ENCODE results near the gene RANBP10. TPM values are rescaled to one million over a fixed set of nuclear protein-coding genes. Genes with fewer than 3 reads are reported as not detected.

The RANBP10 gene
- total RNA-seq, 1 donor from 2014 or later, result 11.4 TPM

DNA sequence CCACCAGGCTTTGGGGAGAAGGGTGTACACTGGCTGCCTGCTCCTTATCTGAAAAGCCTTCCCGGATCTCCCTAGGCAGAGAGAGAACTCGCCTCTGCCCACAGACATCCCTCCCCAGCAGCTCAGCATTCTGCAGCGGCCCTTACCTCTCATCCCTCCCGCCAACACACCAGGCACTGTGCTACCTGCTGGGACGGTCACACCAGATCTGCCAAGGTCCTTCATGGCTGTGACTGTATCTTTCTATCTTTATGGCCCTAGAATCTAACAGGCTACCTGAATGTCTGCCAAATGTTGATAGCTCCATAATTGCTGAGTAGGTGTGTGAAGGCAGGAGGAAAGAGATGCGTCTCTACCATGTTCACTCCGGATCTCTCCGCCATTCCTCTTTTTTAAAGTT is 8.2 kb upstream of the RANBP10 start:
- Histone ChIP-seq H2AFZ (replicated peaks) (no peak overlapping the region), H3K27me3 (no peaks in the 10 kb centered on the region), H4K20me1 (ENCODE audit: low read depth) (no peaks in the 10 kb centered on the region), H3K4me1 (no peaks in the 10 kb centered on the region), H3K27ac (no peak overlapping the region), H3K9ac (no peak overlapping the region), H3K9me3 (ENCODE audit: low read depth) (no peaks in the 10 kb centered on the region), H3K4me3 (no peak overlapping the region), H3K36me3 (no peaks in the 10 kb centered on the region), H3F3A (ENCODE audit: low read depth) (no peaks in the 10 kb centered on the region), H3K4me2 (no peak overlapping the region), H3K79me2 (ENCODE audit: low read depth) (no peaks in the 10 kb centered on the region)
- no peak overlapping the region for H3K4me3 Mint-ChIP-seq
- H3K36me3 Mint-ChIP-seq, result no peaks in the 10 kb centered on the region
- H3K4me1 Mint-ChIP-seq, result peaks cover 2% of the 10 kb centered on the region
- no peaks in the 10 kb centered on the region for H3K9me3 Mint-ChIP-seq
- peaks cover 2% of the 10 kb centered on the region for H3K27me3 Mint-ChIP-seq (ENCODE audit: insufficient read depth, low read depth)
- TF ChIP-seq EZH2 (IDR thresholded peaks at IDR 0.05) (no peak), CTCF (IDR thresholded peaks at IDR 0.05) (no peak), EZH2phosphoT487 (IDR thresholded peaks at IDR 0.05) (no peak)
- no peak overlapping the region for H3K27ac Mint-ChIP-seq
- DNase-seq (ENCODE audit: low spot score), result no peak

- Mint-ChIP-seq H3K4me3 (no peak overlapping the region), H3K9me3 (no peaks in the 10 kb centered on the region), H3K4me1 (peaks cover 7% of the 10 kb centered on the region), H3K36me3 (no peaks in the 10 kb centered on the region), H3K27ac (peak overlapping the region; percentile 82), H3K27me3 (ENCODE audit: insufficient read depth, low read depth) (peaks cover 2% of the 10 kb centered on the region)
- Histone ChIP-seq H3K4me3 (no peak overlapping the region), H4K20me1 (ENCODE audit: low read depth) (no peaks in the 10 kb centered on the region), H2AFZ (replicated peaks) (no peak overlapping the region), H3K36me3 (no peaks in the 10 kb centered on the region), H3K27me3 (no peaks in the 10 kb centered on the region), H3K9ac (no peak overlapping the region), H3K9me3 (ENCODE audit: low read depth) (no peaks in the 10 kb centered on the region), H3K27ac (no peak overlapping the region), H3K79me2 (ENCODE audit: low read depth) (no peaks in the 10 kb centered on the region), H3K4me1 (no peaks in the 10 kb centered on the region), H3K4me2 (no peak overlapping the region), H3F3A (ENCODE audit: low read depth) (peaks cover 6% of the 10 kb centered on the region)
- no peak for DNase-seq (ENCODE audit: low spot score)
- no peak for TF ChIP-seq CTCF (IDR thresholded peaks at IDR 0.05)
- no peak for TF ChIP-seq EZH2phosphoT487 (IDR thresholded peaks at IDR 0.05)
- TF ChIP-seq EZH2 (IDR thresholded peaks at IDR 0.05), result no peak
Measured at GRCh38 chr16:67811899-67812298, 5.5 kb upstream of the RANBP10 start.

- Histone ChIP-seq H3K9me3 (ENCODE audit: low read depth) (no peaks in the 10 kb centered on the region), H3K4me1 (peaks cover 6% of the 10 kb centered on the region), H3K27ac (no peak overlapping the region), H3K79me2 (ENCODE audit: low read depth) (peaks cover 40% of the 10 kb centered on the region), H3F3A (ENCODE audit: low read depth) (peaks cover 9% of the 10 kb centered on the region), H4K20me1 (ENCODE audit: low read depth) (peaks cover 16% of the 10 kb centered on the region), H3K4me2 (peak overlapping the region; percentile 81), H3K36me3 (no peaks in the 10 kb centered on the region), H2AFZ (replicated peaks) (peak overlapping the region; percentile 84), H3K4me3 (peak overlapping the region; percentile 98), H3K9ac (peak overlapping the region; percentile 10), H3K27me3 (no peaks in the 10 kb centered on the region)
- Mint-ChIP-seq H3K4me3 (peak overlapping the region; percentile 92), H3K36me3 (peaks cover 6% of the 10 kb centered on the region), H3K9me3 (no peaks in the 10 kb centered on the region), H3K27me3 (ENCODE audit: insufficient read depth, low read depth) (peaks cover 2% of the 10 kb centered on the region), H3K27ac (peak overlapping the region; percentile 78), H3K4me1 (peaks cover 14% of the 10 kb centered on the region)
- DNase-seq (ENCODE audit: low spot score), result no peak
- TF ChIP-seq EZH2 (IDR thresholded peaks at IDR 0.05), result no peak
- no peak for TF ChIP-seq EZH2phosphoT487 (IDR thresholded peaks at IDR 0.05)
- TF ChIP-seq CTCF (IDR thresholded peaks at IDR 0.05), result peak; percentile 11
Measured at GRCh38 chr16:67807148-67807682, 855 bp upstream of the RANBP10 start.
